Bronchial epithelial cell (primary cell): ENCODE measurements around the gene NR6A1. TPM values are rescaled to one million over a fixed set of nuclear protein-coding genes. Genes with fewer than 3 reads are reported as not detected.
A peak's percentile ranks its signal among the peaks of the same experiment; 100 is the strongest.

ENCODE experiments used
- DNase-seq: peaks from one replicate; pipeline ENCODE4 v3.0.0-alpha.2; 2010; ENCODE audit warnings: low read depth
- FAIRE-seq: peaks from 2 replicates; lab custom pipeline; 2011; peaks lifted over from hg19 to GRCh38; lab: Jason Lieb, UNC
- H3K27me3 ChIP-seq: 2 replicates; pipeline ENCODE4 v1.5.1; 2011; ENCODE audit warnings: low read length; ENCODE audit not compliant: control insufficient read depth, insufficient read depth
- H3K36me3 ChIP-seq: 2 replicates; pipeline ENCODE4 v1.5.1; 2011; ENCODE audit warnings: low read length; ENCODE audit not compliant: control insufficient read depth, insufficient read depth
- H3K4me3 ChIP-seq: 2 replicates; pipeline ENCODE4 v1.5.1; 2011; ENCODE audit warnings: mild to moderate bottlenecking, low read depth, low read length, control low read depth
- total RNA-seq: library from RNA; depleted of rRNA; stranded (reverse); fragments of >200 nt; gene quantifications from 2 replicates; pipeline ENCODE4 v1.2.1, GENCODE V29; 2014
- TF ChIP-seq, protein P1 (sequence below): IDR thresholded peaks from 2 replicates; pipeline ENCODE4 v1.5.1; 2011; ENCODE audit warnings: mild to moderate bottlenecking, moderate library complexity, low read length, control low read depth, inconsistent platforms; ENCODE audit not compliant: insufficient read depth, severe bottlenecking

NR6A1 gene
- total RNA-seq, 1 donor from 2014 or later = 2.9 TPM

DNA sequence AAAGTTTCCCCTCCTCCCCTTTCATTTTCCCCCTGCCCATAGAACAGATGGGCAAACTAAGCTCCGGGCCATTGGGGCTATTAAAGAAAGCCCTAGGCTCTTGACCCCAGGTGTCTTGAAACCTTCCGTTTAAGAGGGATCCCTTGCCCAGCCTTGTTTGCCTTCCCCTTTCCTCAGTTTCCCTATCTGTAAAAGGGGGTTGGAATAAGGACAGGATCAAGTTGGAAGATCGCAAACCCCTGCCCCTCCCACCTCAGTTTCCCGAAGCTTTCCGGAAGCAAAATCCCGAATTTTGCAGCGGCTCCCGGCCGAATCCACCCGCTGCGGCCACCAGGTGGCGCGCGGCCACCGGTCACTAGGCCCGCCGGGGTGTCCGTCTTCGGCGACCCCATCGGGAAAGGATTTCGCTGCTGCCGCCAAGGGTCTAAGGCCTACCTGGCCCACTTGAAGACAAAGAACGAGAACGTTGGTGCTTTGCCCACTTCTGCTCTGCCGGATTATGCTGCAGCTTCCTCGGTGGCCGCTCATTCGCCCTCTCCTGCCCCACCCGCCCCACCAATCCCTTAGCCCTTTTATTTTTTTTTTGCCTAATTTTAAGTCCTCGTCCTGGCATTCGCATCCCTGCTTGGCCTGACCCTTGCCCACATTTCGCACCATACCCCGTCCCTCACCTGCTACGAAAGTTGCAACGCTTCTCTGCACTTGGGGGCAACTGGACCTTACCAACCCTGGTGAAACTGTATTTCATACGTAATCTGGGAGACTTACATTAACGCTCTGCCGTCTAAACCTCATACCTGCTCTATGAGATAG, 962 bp upstream of the NR6A1 start:
- DNase-seq (peak; percentile 53), FAIRE-seq (no peak)
- Histone ChIP-seq H3K4me3 (peak overlapping the region; percentile 95), H3K36me3 (no peaks in the 10 kb centered on the region), H3K27me3 (no peaks in the 10 kb centered on the region)
- TF ChIP-seq, protein P1, sequence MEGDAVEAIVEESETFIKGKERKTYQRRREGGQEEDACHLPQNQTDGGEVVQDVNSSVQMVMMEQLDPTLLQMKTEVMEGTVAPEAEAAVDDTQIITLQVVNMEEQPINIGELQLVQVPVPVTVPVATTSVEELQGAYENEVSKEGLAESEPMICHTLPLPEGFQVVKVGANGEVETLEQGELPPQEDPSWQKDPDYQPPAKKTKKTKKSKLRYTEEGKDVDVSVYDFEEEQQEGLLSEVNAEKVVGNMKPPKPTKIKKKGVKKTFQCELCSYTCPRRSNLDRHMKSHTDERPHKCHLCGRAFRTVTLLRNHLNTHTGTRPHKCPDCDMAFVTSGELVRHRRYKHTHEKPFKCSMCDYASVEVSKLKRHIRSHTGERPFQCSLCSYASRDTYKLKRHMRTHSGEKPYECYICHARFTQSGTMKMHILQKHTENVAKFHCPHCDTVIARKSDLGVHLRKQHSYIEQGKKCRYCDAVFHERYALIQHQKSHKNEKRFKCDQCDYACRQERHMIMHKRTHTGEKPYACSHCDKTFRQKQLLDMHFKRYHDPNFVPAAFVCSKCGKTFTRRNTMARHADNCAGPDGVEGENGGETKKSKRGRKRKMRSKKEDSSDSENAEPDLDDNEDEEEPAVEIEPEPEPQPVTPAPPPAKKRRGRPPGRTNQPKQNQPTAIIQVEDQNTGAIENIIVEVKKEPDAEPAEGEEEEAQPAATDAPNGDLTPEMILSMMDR = peak; percentile 91

DNA sequence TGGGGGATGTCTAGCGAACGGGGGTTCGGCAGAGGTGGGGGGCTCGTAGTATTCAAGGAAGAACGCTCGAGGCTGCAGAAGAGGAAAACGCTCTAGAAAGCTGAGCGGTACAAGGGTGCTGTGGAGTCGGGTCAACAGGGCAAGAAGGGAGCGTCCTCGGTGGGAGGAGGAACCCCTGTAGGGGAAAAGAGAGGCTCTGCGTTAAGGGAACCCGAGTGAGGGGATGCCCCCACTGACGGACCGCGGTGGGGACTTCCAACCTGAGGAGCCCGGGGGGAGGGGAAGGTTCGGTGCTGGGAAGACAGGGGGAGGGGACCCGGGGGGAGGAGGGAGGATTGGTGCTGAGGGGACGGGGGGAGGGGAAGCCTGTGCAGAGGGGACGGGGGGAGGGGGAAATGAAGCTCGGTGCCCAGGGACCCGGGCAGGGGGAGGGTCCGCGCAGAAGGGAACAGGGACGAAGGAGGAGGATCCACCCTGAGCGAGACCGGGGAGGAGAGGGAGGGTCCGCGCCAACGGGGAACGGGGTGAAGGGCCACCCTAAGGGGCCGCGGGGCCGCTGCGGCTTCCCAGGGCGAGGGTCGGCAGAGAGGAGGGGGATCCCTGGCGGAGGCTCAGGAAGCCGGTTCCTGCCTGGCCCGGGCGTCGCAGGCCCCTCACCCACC, 621 bp downstream of the NR6A1 start:
- Histone ChIP-seq H3K27me3 (no peaks in the 10 kb centered on the region), H3K4me3 (peak overlapping the region; percentile 95), H3K36me3 (no peaks in the 10 kb centered on the region)
- TF ChIP-seq, protein P1 = no peak
- FAIRE-seq (no peak), DNase-seq (no peak)

DNA sequence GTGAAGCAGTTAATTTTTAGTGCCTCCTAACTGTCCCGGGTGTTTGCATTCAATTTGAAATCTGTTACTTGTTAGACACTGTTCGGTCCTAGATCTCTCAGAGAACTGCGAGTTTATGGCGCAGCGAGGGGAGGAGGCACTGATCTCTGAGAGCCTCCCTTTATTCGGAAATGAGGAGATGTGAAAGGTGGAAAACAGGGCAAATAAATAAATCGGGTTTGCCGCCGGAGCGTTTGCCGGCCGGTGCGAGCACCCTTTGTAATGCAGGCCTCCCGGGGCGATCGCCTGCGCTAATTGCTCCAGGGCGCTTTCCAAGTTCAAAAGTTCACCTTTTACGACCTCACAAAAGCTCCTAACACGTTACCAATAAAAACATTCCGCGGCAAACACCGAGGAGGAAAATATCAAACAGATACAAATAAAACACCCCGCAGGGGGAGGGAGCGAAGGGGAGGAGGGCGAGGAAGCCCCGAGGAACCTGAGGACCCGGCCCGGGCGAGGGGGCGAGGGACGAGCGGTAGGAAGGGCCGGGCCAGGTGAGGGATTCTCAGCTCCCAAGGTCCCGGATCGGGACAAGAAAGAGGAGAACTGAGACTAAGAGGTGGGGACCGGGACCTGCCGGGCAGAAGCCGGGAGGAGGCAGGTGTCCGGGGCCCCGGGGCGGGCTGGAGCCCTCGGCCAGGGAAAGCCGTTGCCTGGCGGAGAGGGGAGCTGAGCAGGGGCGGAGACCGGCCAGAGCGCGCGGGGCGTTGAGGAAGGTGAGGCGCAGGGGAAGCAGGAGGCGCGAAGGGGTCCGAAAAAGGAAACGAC, 1.4 kb downstream of the NR6A1 start:
- Histone ChIP-seq H3K4me3 (peak overlapping the region; percentile 95), H3K36me3 (no peaks in the 10 kb centered on the region), H3K27me3 (no peaks in the 10 kb centered on the region)
- TF ChIP-seq, protein P1 = no peak
- DNase-seq = no peak
- FAIRE-seq = no peak

DNA sequence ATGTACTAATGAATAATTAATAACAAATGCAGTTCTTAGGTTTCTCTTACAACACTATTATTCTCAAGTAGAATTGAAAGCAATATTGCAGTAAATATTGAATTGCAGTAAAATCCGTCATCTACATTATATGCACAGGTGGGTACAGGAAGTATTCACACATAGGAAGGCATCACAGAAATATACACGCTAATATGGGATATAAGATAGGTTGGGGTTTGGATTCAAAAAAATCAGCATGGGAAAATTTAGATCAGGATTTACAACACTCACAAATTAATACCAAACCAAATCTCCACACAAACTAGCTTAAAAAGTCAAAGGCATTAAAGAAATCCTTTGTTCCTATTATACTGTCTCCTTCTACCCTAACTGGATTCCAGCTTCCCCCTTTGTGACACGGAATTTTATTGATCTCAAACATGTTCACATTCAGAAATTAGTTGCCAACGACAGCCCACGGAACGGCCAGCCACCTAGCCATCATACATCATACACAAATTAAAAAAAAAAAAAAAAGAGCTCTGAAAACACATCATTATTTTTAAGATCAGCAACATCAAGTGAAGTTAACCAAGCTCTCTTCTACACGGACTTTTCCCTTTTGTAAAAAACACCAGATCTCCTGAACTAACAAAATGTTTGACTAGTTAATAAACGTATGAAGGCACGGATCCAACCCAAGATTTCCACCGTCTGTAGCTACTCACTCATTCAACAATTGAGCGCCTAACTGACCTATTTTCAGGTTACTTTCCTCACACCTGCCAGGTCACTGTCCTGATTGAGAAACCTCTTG, 2.2 kb downstream of the NR6A1 start:
- FAIRE-seq (no peak), DNase-seq (no peak)
- peak overlapping the region; percentile 95 for H3K4me3 ChIP-seq
- H3K27me3 ChIP-seq = no peaks in the 10 kb centered on the region
- H3K36me3 ChIP-seq = no peaks in the 10 kb centered on the region
- TF ChIP-seq, protein P1 = no peak

DNA sequence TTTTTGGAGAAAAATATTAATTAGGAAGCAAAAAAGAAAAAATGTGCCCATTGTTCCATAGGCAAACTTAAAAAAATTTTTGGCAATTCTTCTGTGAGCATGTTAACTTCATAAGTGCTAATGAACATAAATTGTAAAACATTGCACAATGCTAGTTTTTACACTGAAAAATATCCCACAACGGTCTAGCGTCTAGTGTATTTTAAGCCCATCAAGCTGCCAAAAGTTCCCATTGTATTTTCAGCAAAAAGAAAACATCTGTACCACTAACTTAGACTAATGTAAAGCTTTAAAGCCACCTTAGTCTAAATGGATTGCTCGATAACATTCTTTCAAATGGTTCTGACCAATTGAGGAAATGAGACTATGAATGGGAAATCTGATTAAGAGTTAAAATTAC, 2.8 kb downstream of the NR6A1 start:
- no peak for FAIRE-seq
- TF ChIP-seq, protein P1 = no peak

More for the DNA sequence above, 2.8 kb downstream of the NR6A1 start:
- H3K4me3 ChIP-seq = no peak overlapping the region
- H3K27me3 ChIP-seq = no peaks in the 10 kb centered on the region
- no peak for DNase-seq
- H3K36me3 ChIP-seq = no peaks in the 10 kb centered on the region
